Astrocyte of the spinal cord (primary cell): ENCODE results near the gene SNX14.
"Not testable (repeated sequence)": the region's sequence is repeated elsewhere in the genome, so short reads cannot be mapped to it uniquely, and the experiment has no call there.

ENCODE experiments used
- DNase-seq: peaks from one replicate; pipeline ENCODE4 v3.0.0; 2011; ENCODE audit warnings: low read depth, low spot score
- H3K4me3 ChIP-seq: 2 replicates; pipeline ENCODE4 v1.5.1; 2011; ENCODE audit warnings: low read depth, mild to moderate bottlenecking, low read length, moderate library complexity
- in situ Hi-C: cut with HindIII; loops from 2 replicates; pipeline ENCODE4 v1.10.0; 2017; ENCODE audit warnings: low sequenced_read_pairs
- TF ChIP-seq, protein P1 (sequence below): IDR thresholded peaks from 2 replicates; pipeline ENCODE4 v1.5.1; 2012; ENCODE audit warnings: low read depth, mild to moderate bottlenecking, low read length, inconsistent platforms

The SNX14 gene

DNA sequence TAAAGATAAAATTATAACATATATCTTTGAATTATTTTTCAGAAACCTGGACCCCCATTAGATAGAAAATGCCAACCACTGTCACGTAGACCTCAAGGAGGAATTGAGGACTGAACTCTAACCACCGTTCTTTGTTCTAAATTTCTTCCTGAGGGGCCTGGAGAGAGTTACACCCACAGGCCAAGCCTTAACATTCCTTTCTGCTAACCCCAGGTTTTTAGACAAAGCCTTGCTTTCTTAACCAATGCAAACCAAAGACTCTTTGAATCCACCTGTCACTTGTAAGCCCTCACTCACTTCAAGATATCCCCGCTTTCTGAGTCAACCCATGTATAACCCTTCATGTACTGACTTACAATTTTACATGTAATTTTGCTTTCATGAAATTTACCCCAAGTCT, 41.0 kb downstream of the SNX14 start:
- in situ Hi-C loops: no loop called here
- TF ChIP-seq, protein P1, sequence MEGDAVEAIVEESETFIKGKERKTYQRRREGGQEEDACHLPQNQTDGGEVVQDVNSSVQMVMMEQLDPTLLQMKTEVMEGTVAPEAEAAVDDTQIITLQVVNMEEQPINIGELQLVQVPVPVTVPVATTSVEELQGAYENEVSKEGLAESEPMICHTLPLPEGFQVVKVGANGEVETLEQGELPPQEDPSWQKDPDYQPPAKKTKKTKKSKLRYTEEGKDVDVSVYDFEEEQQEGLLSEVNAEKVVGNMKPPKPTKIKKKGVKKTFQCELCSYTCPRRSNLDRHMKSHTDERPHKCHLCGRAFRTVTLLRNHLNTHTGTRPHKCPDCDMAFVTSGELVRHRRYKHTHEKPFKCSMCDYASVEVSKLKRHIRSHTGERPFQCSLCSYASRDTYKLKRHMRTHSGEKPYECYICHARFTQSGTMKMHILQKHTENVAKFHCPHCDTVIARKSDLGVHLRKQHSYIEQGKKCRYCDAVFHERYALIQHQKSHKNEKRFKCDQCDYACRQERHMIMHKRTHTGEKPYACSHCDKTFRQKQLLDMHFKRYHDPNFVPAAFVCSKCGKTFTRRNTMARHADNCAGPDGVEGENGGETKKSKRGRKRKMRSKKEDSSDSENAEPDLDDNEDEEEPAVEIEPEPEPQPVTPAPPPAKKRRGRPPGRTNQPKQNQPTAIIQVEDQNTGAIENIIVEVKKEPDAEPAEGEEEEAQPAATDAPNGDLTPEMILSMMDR: no peak
- DNase-seq: no peak
- no peak overlapping the region for H3K4me3 ChIP-seq

DNA sequence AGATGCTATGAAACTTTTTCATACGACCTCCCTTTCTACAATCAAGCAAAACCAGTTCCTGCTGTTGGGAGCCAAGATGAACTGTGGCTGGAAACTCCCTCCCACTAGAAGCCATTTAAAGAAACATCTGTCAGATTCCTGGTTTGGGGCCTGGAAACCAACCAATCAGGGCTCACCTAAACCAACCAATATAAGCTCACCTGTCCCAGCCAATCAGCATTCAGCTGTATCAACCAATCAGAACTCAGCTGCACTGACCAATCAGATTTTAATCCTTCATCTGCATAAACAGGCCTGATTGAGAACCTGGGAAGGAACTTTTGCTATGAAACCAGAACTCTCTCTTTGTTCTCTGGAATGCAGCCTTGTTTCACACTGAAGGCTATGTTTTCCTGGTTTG, 42.4 kb downstream of the SNX14 start:
- in situ Hi-C loops: no loop called here
- no peak overlapping the region for H3K4me3 ChIP-seq
- DNase-seq: no peak
- TF ChIP-seq, protein P1: no peak

DNA sequence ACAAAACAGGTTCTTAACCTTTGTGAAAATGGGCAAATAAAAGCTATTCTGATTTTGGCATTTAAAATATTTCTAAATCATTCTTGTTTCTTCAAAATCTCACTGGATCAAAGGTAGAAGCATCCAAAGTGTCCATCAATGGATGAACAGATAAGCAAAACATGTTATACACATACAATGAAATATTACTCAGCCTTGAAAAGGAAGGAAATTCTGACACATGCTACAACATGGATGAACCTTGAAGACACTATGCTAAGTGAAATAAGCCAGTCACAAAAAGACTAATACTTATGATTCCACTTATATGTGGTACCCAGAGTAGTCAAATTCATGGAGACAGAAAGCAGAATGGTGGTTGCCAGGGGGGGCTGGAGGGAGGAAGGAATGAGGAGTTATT, 45.9 kb downstream of the SNX14 start:
- TF ChIP-seq, protein P1: no peak
- DNase-seq: no peak
- H3K4me3 ChIP-seq: no peak overlapping the region
- in situ Hi-C loops: no loop called here

GRCh38 chr6:85544776-85545175, 48.9 kb downstream of the SNX14 start:
- TF ChIP-seq, protein P1: no peak
- in situ Hi-C loops: no loop called here

GRCh38 chr6:85537055-85537494, 56.6 kb downstream of the SNX14 start:
- in situ Hi-C loops: no loop called here
- H3K4me3 ChIP-seq: no peak overlapping the region
- DNase-seq: peak; percentile 39
- TF ChIP-seq, protein P1: peak; percentile 35

More at GRCh38 chr6:85544776-85545175, 48.9 kb downstream of the SNX14 start:
- no peak overlapping the region for H3K4me3 ChIP-seq
- no peak for DNase-seq

DNA sequence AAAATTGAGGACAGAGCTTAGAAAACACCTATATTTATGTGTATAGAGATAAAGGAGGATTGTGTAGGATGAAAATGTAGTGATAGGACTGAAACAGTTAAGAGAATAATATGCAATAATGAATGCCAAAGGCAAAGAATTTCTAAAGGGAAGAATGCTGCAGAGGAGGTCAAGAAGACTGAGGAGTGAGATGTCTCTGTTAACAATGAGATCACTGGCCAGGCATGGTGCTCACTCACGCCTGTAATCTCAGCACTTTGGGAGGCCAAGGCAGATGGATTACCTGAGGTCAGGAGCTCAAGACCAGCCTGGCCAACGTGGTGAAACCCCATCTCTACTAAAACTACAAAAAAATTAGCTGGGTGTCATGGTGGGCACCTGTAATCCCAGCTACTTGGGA, 69.4 kb downstream of the SNX14 start:
- DNase-seq, H3K4me3 ChIP-seq, in situ Hi-C loops: not testable (repeated sequence)

DNA sequence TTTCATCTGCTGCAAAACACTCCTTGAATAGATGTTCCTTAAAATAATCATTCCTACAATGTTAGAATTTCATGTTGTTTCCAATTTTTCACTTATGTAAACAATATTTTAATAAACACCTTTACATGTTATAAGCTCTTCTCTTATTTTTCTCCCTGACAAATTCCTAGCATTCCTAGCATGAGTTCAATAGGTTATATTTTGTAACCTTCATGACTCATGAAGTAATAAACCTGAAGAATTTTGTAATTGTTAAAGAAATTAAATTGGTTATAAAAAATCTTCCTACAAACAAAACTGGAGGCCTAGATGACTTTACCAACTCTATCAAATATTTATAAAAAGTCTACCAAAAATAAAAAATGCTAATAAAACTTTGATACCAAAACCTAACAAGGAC, 77.5 kb downstream of the SNX14 start:
- no peak for DNase-seq
- TF ChIP-seq, protein P1: no peak
- no peak overlapping the region for H3K4me3 ChIP-seq
- in situ Hi-C loops: no loop called here
